ENCODE results near the gene KLF12.

- TF ChIP-seq RAD21 (IDR thresholded peaks at IDR 0.05; ENCODE audit: low read depth) (no peak), REST (IDR thresholded peaks at IDR 0.05; ENCODE audit: low read depth) (no peak), EP300 (IDR thresholded peaks at IDR 0.05; ENCODE audit: borderline replicate concordance) (no peak), CEBPB (IDR thresholded peaks at IDR 0.05) (no peak), MAX (IDR thresholded peaks at IDR 0.05) (no peak), EGR1 (IDR thresholded peaks at IDR 0.05) (no peak), TEAD4 (IDR thresholded peaks at IDR 0.05) (no peak), TAF1 (IDR thresholded peaks at IDR 0.05; ENCODE audit: low read depth) (no peak), TCF12 (IDR thresholded peaks at IDR 0.05; ENCODE audit: low read depth) (no peak), YY1 (IDR thresholded peaks at IDR 0.05; ENCODE audit: low read depth) (no peak), ZBTB7A (IDR thresholded peaks at IDR 0.05; ENCODE audit: low read depth) (no peak), FOXM1 (IDR thresholded peaks at IDR 0.05; ENCODE audit: borderline replicate concordance, low read depth) (no peak)
Observed at GRCh38 chr13:74132152-74132775, 1.9 kb downstream of the KLF12 start.
